Measurements from ENCODE around the gene DDIT3. TPM values are rescaled to one million over a fixed set of nuclear protein-coding genes. Genes with fewer than 3 reads are reported as not detected.

DDIT3 gene
- total and polyA plus RNA-seq, 9 donors: 9.7 to 28.3 (median 13.1) TPM

DNA sequence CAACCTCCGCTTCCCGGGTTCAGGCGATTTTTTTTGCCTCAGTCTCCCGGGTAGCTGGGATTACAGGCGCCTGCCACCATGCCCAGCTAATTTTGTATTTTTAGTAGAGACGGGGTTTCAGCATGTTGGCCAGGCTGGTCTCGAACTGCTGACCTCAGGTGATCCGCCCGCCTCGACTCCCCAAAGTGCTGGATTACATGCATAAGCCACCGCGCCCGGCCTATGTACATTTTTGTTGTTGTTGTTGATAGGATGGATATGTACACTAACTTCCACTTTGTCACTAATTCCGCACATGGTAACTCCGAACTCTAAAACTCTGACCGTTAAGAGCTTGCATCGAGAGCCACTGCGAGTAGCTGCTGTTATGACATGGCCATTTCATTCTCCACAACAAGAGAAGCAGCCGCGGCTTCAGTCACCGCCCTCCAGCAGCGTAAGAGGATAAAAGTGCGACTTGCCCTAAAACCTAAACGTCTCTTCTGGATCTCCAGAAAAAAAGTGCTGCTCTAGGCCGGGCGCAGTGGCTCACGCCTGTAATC is 33.2 kb downstream of the DDIT3 start:
- WGBS (ENCODE audit: insufficient coverage): 84% methylated on average over 11 of the region's 27 CpGs
- Histone ChIP-seq H3K4me1 (ENCODE audit: control insufficient read depth, insufficient read depth, low read length) (peaks cover 15% of the 10 kb centered on the region), H3K4me3 (ENCODE audit: low read length) (peak overlapping the region; percentile 87), H3K27ac (ENCODE audit: low read length) (peak overlapping the region; percentile 44), H3K9me3 (replicated peaks; ENCODE audit: control insufficient read depth, low read depth, low read length) (no peaks in the 10 kb centered on the region), H3K36me3 (ENCODE audit: control insufficient read depth, insufficient read depth, low read length) (peaks cover 27% of the 10 kb centered on the region), H3K27me3 (ENCODE audit: control insufficient read depth, insufficient read depth, low read length) (no peaks in the 10 kb centered on the region)
- DNase-seq: no peak

DNA sequence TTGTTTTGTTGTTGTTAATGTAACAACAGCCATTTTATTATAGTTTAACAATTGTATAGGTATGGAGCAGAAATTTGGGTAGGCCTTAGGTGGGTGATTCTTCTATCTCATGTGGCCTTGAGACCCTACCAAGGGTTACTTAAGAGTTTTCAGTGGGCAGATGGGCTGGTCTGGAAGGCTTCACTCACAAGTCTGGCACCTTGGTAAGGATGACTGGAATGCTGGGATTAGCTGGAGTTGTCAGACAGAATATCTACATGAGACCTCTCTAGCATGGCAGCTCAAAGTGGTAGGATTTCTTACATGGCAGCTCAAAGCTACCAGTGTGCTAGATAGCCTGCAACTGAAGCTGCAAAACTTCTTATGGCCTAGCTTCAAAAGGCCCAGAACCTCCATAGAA is 34.6 kb downstream of the DDIT3 start:
- no peaks in the 10 kb centered on the region for H3K9me3 ChIP-seq (replicated peaks; ENCODE audit: control insufficient read depth, low read depth, low read length)
- DNase-seq: no peak
- H3K36me3 ChIP-seq (ENCODE audit: control insufficient read depth, insufficient read depth, low read length): peaks cover 16% of the 10 kb centered on the region
- no peak overlapping the region for H3K4me3 ChIP-seq (ENCODE audit: low read length)
- H3K4me1 ChIP-seq (ENCODE audit: control insufficient read depth, insufficient read depth, low read length): peaks cover 15% of the 10 kb centered on the region
- H3K27ac ChIP-seq (ENCODE audit: low read length): no peak overlapping the region
- H3K27me3 ChIP-seq (ENCODE audit: control insufficient read depth, insufficient read depth, low read length): peaks cover 6% of the 10 kb centered on the region

DNA sequence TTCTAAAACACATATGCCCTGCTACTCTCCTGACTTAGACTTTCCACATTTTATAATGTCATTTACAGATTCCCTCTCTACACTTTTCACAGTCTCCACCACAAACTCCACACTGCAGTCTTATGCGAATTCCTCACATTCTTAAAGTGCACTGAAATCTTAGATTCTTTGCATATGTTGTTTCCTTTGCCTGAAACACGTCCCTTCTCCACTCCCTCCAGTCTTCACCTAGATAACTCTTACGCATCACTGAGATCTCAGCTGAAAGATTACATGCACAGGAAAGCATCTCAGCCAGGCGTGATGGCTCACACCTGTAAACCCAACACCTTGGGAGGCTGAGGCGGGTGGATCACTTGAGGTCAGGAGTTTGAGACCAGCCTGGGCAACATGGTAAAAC is 36.8 kb downstream of the DDIT3 start:
- H3K4me1 ChIP-seq (ENCODE audit: control insufficient read depth, insufficient read depth, low read length): peaks cover 5% of the 10 kb centered on the region
- WGBS (ENCODE audit: insufficient coverage): 22% methylated on average over 3 of the region's 5 CpGs
- DNase-seq: no peak
- peaks cover 18% of the 10 kb centered on the region for H3K27me3 ChIP-seq (ENCODE audit: control insufficient read depth, insufficient read depth, low read length)
- no peak overlapping the region for H3K27ac ChIP-seq (ENCODE audit: low read length)
- no peaks in the 10 kb centered on the region for H3K9me3 ChIP-seq (replicated peaks; ENCODE audit: control insufficient read depth, low read depth, low read length)
- no peaks in the 10 kb centered on the region for H3K36me3 ChIP-seq (ENCODE audit: control insufficient read depth, insufficient read depth, low read length)
- no peak overlapping the region for H3K4me3 ChIP-seq (ENCODE audit: low read length)

DNA sequence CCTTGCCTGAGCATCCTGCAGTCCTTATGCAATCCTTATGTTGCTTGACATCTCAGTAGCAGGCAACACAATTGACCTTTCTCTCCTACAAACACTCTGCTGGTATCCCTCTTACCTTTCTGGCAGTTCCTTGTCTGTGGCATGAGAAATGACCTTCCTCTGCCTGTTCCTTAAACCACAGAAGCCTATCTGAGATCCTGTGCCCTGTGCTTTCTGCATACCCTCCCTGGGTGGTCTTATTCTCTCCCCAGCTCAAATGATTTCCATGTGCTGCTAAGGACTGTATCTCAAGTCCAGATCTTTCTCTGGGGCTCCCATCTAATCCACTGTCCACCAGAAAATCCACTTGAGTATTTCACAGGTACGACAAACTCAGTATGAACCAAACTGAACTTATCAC is 38.6 kb downstream of the DDIT3 start:
- H3K4me3 ChIP-seq (ENCODE audit: low read length): no peak overlapping the region
- no peaks in the 10 kb centered on the region for H3K9me3 ChIP-seq (replicated peaks; ENCODE audit: control insufficient read depth, low read depth, low read length)
- H3K4me1 ChIP-seq (ENCODE audit: control insufficient read depth, insufficient read depth, low read length): no peaks in the 10 kb centered on the region
- H3K36me3 ChIP-seq (ENCODE audit: control insufficient read depth, insufficient read depth, low read length): no peaks in the 10 kb centered on the region
- DNase-seq: no peak
- no CpG with 5 or more reads among the region's 1 CpG for WGBS (ENCODE audit: insufficient coverage)
- peaks cover 36% of the 10 kb centered on the region for H3K27me3 ChIP-seq (ENCODE audit: control insufficient read depth, insufficient read depth, low read length)
- no peak overlapping the region for H3K27ac ChIP-seq (ENCODE audit: low read length)

DNA sequence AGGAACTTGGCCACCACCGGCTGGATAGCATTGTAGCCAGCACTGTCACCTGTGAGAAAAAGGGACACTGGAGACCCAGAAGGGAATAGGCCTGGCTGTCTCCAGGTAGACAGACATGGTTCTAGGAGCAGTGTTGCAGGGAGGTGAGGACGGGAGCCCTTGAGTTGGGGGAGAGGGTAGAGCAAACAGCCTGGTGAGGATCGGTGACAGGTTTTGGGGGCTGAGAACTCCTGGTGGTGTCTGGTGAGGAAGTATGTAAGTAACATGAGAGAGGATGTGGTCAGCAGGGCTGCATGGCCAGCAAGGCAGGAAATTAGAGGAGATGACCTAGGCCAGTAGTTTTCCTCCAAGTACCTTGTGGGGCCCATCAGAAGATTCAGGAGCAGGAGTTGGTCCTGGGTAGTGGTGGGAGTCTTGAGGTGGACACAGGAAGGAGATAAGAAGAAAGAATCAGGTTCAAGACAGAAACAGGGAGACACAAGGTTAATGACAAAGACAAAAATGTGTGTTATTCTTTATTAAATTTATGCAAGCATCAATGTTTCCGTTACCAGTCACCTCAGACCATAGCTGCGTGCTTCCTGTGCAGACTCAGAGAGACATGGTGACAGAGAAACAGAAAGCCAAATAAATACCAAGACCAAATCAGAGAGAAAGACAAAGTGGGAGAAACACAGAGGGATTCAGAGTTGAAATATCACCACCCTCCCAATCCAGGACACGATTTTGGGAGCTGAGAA is 40.8 kb downstream of the DDIT3 start, which contains the start of gene ARHGAP9:
Gene ARHGAP9 (minus strand): TSS at position 491 of the 740 bp plus-strand sequence. CDS start 460 bp downstream, at position 31.
- 79% methylated on average over 3 of the region's 6 CpGs for WGBS (ENCODE audit: insufficient coverage)
- peak within 1 kb of the TSS; percentile 29 for H3K27ac ChIP-seq (ENCODE audit: low read length)
- peaks cover 57% of the 10 kb centered on the region for H3K27me3 ChIP-seq (ENCODE audit: control insufficient read depth, insufficient read depth, low read length)
- no peak for DNase-seq
- H3K4me1 ChIP-seq (ENCODE audit: control insufficient read depth, insufficient read depth, low read length): peaks cover 16% of the 10 kb centered on the region
- H3K4me3 ChIP-seq (ENCODE audit: low read length): no peak within 1 kb of the TSS
- no peaks in the 10 kb centered on the region for H3K9me3 ChIP-seq (replicated peaks; ENCODE audit: control insufficient read depth, low read depth, low read length)
- no peaks in the 10 kb centered on the region for H3K36me3 ChIP-seq (ENCODE audit: control insufficient read depth, insufficient read depth, low read length)

DNA sequence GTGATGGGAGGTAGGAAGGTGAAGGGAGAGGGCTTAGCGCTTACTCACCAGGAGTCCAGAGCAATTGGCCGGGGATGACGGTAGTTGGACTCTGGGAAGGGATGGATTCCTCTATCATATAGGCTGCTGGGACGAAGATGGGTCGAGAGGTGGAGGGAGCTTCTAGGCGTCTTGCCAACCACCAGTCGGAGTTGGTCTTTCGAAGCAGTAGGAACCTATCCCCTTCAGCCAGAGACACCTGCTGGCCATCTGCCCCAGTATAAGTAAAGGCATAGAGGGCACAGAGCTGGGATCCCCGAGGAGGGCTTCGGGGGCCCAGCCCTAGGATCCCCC is 41.3 kb downstream of the DDIT3 start:
- Histone ChIP-seq H3K4me3 (ENCODE audit: low read length) (no peak overlapping the region), H3K27ac (ENCODE audit: low read length) (no peak overlapping the region), H3K27me3 (ENCODE audit: control insufficient read depth, insufficient read depth, low read length) (peaks cover 62% of the 10 kb centered on the region)

DNA sequence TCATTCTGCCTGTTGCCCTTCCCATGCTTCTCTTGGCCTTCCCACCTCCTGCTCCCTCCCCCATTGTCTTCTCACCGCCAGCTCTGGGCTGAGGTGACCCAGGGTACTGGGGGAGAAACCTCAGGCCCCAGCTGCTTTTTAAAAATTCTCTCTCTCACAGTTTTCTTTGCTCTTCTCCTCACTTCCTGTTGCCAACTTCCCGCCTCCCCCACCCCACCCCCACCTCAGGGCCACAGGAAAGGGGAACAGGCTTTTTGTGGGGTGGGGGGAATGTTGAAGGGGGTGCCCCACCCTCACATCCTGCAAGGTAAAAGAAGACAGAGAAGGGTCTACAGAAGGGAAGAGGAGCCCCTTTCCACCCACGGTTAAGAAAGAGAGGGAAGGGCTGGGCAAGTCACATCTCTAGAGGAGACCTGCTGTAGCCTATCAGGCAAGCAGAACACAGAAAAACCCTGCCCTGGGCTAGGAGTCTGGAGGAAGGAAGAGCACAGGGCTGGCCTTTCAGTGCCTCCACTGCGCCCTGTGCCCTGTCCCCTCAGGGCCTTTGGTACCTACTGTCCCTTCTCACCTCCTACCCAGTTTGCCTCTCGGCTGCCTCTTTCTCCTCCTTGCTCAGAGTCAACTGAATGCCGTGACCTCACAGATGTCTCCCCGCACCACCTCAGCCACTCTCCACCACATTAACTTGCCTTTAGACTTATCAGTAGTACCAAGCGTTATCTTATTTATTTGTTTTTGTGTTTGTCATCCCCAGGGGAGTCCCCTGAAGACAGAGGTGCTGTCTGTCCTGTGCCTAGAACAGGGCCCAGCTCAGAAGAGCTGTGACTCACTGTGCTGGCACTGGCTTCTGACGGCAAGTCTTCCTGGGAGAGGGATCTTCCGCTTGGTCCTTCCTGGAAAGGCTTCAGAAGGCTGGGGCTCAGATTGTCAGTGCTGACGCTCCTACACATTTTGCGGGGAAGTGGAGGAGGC is 42.3 kb downstream of the DDIT3 start:
- Histone ChIP-seq H3K4me1 (ENCODE audit: control insufficient read depth, insufficient read depth, low read length) (peaks cover 16% of the 10 kb centered on the region), H3K36me3 (ENCODE audit: control insufficient read depth, insufficient read depth, low read length) (no peaks in the 10 kb centered on the region), H3K27ac (ENCODE audit: low read length) (peak overlapping the region; percentile 29), H3K27me3 (ENCODE audit: control insufficient read depth, insufficient read depth, low read length) (peaks cover 70% of the 10 kb centered on the region), H3K9me3 (replicated peaks; ENCODE audit: control insufficient read depth, low read depth, low read length) (no peaks in the 10 kb centered on the region), H3K4me3 (ENCODE audit: low read length) (peak overlapping the region; percentile 31)
- 80% methylated on average over 7 of the region's 12 CpGs for WGBS (ENCODE audit: insufficient coverage)
- no peak for DNase-seq

More for the DNA sequence above, 41.3 kb downstream of the DDIT3 start:
- Histone ChIP-seq H3K4me1 (ENCODE audit: control insufficient read depth, insufficient read depth, low read length) (peaks cover 16% of the 10 kb centered on the region), H3K9me3 (replicated peaks; ENCODE audit: control insufficient read depth, low read depth, low read length) (no peaks in the 10 kb centered on the region), H3K36me3 (ENCODE audit: control insufficient read depth, insufficient read depth, low read length) (no peaks in the 10 kb centered on the region)
- WGBS (ENCODE audit: insufficient coverage): 80% methylated on average over 5 of the region's 10 CpGs
- no peak for DNase-seq

DNA sequence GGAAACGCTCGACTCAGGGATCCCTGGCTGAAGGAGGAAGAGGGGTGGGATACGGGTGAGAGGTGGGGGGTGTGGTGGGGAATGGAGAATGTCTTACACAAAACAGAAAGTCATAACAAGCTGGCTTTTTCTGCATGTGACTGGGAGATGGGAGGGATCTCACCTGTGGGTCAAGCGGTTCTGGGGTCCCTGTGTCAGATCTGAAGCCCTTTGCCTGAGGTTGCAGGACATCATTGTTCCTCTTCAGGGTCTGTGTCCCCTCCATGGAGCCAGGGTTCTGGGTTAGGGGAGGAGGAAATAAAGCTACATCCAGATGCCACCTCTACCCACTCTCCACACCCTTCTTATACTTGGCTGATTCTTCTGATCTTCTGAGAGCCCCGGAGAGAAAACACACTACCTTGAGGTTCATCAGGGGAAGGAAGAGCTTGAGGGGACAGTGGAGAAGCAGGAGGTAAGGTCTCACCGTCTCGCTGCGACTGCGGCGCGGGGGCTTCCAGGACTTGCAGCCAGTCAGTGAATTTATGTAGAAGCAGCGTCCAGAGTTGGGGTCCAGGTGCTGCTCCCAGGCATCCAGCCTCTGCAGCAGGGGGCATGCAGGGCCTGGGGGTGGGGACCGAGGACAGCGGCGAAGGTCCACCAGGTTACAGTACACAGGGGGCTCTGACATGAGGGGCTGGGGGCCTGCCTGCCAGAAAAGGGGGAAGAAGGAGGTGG is 43.2 kb downstream of the DDIT3 start:
- peaks cover 16% of the 10 kb centered on the region for H3K4me1 ChIP-seq (ENCODE audit: control insufficient read depth, insufficient read depth, low read length)

DNA sequence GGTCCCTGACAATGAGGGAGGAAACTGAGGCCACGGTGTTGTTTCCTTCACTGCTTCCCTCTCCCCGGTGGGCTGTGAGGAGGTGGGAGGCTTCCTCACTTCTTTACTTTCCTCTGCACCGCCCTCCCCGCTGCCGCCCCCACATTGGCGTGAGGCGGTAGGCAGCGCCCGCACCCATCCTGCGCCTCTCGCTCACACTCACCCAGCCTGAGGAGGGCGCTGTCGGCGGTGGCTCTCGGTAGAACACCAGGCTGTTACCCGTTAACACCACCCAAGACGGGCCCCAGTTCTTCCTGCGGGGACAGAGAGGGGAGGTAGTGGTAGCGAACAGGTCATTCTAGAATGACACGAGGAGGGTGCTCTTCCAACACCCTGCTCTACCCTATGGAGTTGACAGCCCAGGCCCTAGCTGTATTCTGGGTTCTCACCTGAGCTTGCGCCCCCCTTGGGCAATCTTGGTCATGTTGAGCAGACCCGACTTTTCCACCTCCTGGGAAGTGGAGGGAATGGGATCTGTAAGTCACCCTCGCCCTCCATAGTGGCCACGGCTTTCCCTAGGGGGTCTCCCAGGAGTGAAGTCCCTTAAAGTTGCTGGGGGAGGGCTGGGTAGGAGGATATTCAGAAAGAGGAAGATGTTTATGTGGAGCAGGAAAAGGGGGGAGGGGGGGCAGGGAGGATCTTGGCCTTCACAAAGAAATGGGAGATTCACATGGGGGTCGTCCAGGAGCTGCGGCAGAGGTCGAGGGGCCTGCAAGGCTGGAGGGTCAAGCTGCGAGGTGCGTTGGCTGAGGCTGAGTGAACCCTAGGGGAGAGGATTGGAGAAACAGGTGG is 43.9 kb downstream of the DDIT3 start:
- H3K27me3 ChIP-seq (ENCODE audit: control insufficient read depth, insufficient read depth, low read length): peaks cover 76% of the 10 kb centered on the region
- H3K36me3 ChIP-seq (ENCODE audit: control insufficient read depth, insufficient read depth, low read length): no peaks in the 10 kb centered on the region
- peak overlapping the region; percentile 31 for H3K4me3 ChIP-seq (ENCODE audit: low read length)
- no peak overlapping the region for H3K27ac ChIP-seq (ENCODE audit: low read length)
- WGBS (ENCODE audit: insufficient coverage): 34% methylated on average over 9 of the region's 29 CpGs
- H3K9me3 ChIP-seq (replicated peaks; ENCODE audit: control insufficient read depth, low read depth, low read length): no peaks in the 10 kb centered on the region
- DNase-seq: no peak
- peaks cover 16% of the 10 kb centered on the region for H3K4me1 ChIP-seq (ENCODE audit: control insufficient read depth, insufficient read depth, low read length)

More for the DNA sequence above, 43.2 kb downstream of the DDIT3 start:
- Histone ChIP-seq H3K27me3 (ENCODE audit: control insufficient read depth, insufficient read depth, low read length) (peaks cover 76% of the 10 kb centered on the region), H3K4me3 (ENCODE audit: low read length) (peak overlapping the region; percentile 31), H3K36me3 (ENCODE audit: control insufficient read depth, insufficient read depth, low read length) (no peaks in the 10 kb centered on the region), H3K9me3 (replicated peaks; ENCODE audit: control insufficient read depth, low read depth, low read length) (no peaks in the 10 kb centered on the region), H3K27ac (ENCODE audit: low read length) (no peak overlapping the region)
- 63% methylated on average over 12 of the region's 15 CpGs for WGBS (ENCODE audit: insufficient coverage)
- DNase-seq: no peak
